Heart left ventricle (tissue), 13 donors: ENCODE results near the gene BTRC.

ENCODE experiments used
- CTCF ChIP-seq, 12 donors: fragments of 200-600 bp; sonication (generic) in 4 of 12; IDR thresholded peaks; one replicate each; pipeline versions ENCODE4 v1.5.0 to v1.8.0; 2018 to 2022; ENCODE audit warnings: antibody characterized with exemption in 12 of 12, mild to moderate bottlenecking in 5 of 12
- POLR2A ChIP-seq, 2 donors: fragments of 450-650 bp; IDR thresholded peaks; one replicate each; pipeline ENCODE4 v1.6.1; 2017; ENCODE audit warnings: antibody characterized with exemption in 2 of 2, mild to moderate bottlenecking in 2 of 2, moderate library complexity in 2 of 2
- donor health status: ischemic (EF 13 %, LVEDD 7.1; RV severe dilation, severe dysfunction).
- donor health status: DM: no; HTN: yes; CAD: no.
- donor health status: DM: no; HTN: no; CAD: no.
- donor health status: ischemic (EF 25% LVEDD 6.9; RV normal size, moderate dysfunction).
- donor health status: ischemic (EF 25% LVEDD 5.7; RV mildly dilated, moderate dysfunction).
- donor health status: ischemic (EF 35%, LVEDD 5.7; RV mildly dilated, moderate dysfunction).
- donor health status: nonischemic (EF 11% LVEDD 7.7; RV severe dilation, severe dysfunction).
- donor health status: DM: yes; HTN: yes; CAD: no.
- donor health status: PGD.
- donor health status: ischemic (EF 29% LVEDD 5.4; RV normal size, mild dysfunction).
- donor health status: nonischemic (EF 23%, LVEDD 6.1; RV moderate dilation, normal function).

GRCh38 chr10:101441541-101442455, 87.8 kb downstream of the BTRC start:
- TF ChIP-seq POLR2A (IDR thresholded peaks at IDR 0.05) (no peak), CTCF (IDR thresholded peaks at IDR 0.05) (peak; percentile 30 to 68 (median 55))
